Measurements from ENCODE around the gene BMP10.

- TF ChIP-seq CTCF (IDR thresholded peaks at IDR 0.05; ENCODE audit: insufficient read depth, low read length) (no peak), POLR2AphosphoS5 (IDR thresholded peaks at IDR 0.05; ENCODE audit: low read depth) (no peak), REST (IDR thresholded peaks at IDR 0.05; ENCODE audit: insufficient replicate concordance, low read depth) (no peak), SPI1 (IDR thresholded peaks at IDR 0.05; ENCODE audit: borderline replicate concordance, low read depth) (no peak), GABPA (IDR thresholded peaks at IDR 0.05; ENCODE audit: low read depth) (no peak)
Measured at GRCh38 chr2:68865108-68865507, 6.1 kb downstream of the BMP10 start.

Measured in HL-60 (cell line).